Hepatic stellate cell (primary cell): Measurements from ENCODE around the gene LASP1.
A peak's percentile ranks its signal among the peaks of the same experiment; 100 is the strongest.

Source experiments
- DNase-seq: peaks from one replicate; pipeline ENCODE4 v3.0.0; 2011; ENCODE audit warnings: low spot score

LASP1 gene

GRCh38 chr17:38868817-38869525 is 887 bp upstream of the LASP1 start:
- peak; percentile 83 for DNase-seq

GRCh38 chr17:38870259-38871165 is 654 bp downstream of the LASP1 start:
- DNase-seq = no peak

DNA sequence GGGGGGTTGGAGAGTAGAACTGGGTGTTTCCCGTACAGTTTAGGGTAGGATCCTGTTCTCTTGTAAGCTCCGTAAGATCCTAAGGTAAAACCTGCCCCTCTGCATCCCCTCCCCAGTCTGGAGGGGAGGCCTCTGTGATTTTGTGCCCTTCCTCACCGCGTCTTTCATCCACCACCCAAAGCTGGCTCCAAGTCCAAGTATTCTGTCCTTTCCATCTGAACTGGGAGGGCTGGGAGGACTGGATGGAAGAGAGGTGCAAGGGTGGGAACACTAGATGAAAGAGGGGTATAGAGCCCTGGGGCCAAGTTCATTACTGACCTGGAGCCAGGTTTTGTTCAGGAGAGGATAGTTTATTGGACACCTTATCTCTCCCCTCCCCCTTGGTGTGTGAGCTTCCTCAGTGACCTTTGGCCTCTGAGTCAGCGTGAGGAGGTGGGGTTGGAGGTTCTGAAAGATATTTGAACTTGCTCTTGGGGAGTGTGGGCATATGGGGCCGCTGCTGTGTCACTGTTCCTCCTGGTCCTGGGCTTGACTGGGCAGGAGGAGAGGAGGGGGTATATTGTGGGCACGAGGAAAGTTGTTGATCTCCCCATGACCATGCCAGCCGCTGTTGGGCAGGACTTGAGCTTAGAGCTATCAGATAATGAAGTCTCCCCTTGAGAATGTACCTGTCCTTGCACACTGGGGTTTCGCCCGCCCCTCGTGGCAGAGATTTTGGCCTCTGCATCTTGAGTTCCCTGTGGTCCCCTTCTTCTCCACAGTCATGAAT is 1.6 kb downstream of the LASP1 start:
- peak; percentile 75 for DNase-seq

DNA sequence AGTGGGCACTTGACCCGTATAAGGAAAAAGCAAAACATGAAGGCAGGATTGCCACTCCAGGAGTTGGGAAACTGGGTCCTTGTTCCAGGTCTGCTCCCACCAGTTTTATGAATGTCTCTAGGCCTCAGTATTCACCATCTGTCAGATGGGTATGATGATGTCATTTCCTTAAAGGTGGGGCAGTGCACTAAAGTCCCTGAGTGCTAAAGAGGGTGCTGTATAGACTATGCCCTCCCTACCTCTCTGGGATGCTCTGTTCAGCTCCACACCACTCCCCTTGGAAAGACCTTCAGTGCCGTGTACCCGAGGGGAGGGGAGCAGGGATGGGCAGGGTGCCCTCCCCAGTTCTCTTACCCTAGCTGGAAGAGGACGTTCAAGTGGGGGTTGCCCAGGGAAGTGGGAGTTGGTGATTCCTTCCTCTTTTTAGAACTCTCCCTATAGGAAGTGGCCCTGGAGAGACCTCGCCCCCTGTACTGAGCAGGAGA is 2.2 kb downstream of the LASP1 start:
- no peak for DNase-seq

DNA sequence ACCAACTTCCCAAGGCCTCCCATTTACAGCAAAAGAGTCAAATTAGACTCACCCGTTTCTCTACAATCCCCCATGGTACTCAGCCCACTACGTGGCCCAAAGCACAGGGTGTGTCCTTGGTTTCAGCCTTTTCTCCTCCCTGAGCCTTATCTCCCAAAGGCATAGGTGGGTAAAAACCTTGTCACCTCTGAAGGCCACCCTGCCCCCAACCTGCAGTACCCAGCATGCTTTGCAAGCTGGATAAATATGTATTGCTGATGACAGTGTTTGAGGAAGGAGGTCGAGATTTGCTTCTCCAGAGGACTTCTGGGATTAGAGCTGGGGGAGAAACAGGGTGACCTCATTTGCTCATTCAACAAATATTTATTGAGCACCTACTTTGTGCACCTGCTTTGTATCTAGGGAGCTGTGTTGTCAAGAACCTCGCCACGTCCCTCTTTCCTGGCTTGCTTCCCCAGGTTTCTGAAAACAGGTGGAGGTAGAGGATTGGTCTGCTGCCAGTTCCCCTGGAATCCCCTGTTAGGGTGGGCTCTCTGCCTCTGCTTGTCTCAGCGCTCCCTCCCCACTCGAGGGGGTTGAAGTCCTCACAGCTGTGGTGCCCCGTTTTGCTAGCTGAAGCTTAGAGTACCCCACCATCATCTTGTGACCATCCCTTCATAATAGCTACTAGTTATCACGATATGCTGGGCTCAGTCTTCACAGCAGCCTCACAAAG is 3.0 kb downstream of the LASP1 start:
- no peak for DNase-seq

DNA sequence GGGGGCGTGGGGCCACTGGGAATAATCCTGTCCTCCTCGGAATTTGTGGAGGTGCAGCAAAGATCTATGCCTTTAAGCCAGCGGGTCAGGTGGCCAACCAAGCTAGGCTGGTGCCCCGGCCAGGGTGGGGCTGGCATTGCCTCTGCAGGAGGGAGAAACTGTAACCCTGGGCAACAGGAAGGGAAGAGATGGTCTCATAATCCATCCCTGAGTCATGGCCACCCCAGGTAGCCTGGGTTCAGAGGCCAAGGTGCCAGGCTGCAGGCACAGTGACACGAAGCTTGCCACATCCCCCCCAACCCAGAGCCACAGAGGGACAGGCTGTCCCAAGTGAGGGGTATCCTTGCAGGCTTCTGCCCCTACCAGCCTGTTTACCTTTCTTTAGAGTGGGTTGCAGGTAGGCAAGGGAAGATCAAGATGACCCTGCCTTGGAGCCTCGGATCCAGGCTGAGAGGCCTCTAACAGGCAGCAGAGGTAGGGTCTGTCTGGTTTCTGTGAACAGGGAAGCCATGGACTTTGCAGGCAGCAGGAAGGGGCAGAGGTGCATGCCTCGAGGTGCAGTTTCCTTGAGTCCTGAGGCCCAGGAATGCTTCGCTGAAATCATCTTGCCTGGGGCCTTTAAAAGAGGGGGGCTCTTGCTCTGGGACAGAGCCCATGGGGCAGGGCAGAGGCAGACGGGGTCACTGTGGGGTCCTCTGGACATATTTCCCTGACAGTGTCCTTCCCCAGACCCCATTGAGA is 4.0 kb downstream of the LASP1 start:
- no peak for DNase-seq

- no peak for DNase-seq
Observed at GRCh38 chr17:38874505-38875400, 4.9 kb downstream of the LASP1 start.

DNA sequence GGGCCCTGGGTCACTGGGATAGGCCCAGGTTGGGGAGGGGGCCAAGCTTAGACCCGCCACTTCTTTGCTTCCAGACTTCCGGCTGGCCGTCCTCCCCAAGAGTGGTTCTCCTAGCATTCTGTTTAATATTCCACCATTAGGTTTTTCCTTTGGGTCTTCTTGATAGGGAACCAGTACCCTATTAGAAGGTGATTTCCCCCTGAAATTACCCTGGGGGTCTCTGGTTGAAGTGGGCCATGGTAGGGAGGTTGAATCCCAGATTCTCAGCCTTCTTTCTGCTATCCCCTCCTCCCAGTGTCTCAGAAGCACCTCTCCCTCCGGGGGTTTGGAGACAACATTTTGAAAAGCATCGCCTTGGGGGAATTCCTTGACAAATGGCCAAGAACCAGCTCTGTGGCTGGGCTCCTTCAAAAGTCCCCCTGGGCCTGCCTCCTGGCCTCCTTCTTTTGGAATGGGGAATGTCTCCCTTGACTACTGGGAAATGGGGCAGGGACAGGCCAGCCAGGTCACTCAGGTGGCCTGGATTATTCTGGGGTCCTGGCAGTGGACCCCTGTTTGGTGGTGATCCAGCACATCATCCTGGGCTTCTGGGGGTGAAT is 5.7 kb downstream of the LASP1 start:
- no peak for DNase-seq

DNA sequence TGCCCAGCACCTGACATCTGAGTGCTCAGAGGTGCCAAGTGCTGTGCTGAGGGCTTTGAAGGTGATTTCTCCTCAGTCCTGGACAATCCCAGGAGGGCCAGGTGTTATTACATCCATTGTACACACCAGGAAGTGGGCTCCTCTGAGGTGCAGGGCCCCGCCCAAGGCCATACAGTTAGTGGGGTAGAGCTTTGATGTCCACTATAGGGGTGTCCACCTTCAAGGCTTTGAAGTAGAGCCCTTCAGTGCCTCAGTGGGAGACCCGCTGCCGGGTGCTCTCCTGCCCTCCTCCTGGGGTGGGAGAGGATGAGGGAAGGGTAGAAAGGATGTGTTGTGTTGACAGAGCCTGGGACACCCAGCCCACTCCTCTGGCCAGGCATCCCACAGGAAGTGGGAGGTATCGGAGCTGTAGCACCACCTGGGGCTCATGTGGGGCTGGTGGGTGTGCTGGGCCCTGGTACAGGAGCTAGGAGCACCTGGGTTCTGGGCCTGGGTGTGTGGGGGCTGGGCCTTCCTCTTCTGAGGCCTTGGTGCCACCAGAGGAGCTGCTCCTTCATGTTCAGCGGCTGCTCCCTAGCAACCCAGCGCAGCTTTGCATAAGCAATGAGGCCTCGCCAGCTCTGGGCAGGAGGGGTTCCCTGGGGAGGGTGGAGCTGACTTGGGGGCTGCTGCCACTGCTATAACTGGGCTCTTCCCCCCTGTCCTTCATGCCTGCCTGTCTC is 7.4 kb downstream of the LASP1 start:
- DNase-seq = no peak

GRCh38 chr17:38879878-38880665 is 10.2 kb downstream of the LASP1 start:
- DNase-seq = peak; percentile 93

GRCh38 chr17:38881600-38882191 is 11.8 kb downstream of the LASP1 start:
- no peak for DNase-seq

GRCh38 chr17:38882870-38883269 is 13.0 kb downstream of the LASP1 start:
- DNase-seq = no peak

DNA sequence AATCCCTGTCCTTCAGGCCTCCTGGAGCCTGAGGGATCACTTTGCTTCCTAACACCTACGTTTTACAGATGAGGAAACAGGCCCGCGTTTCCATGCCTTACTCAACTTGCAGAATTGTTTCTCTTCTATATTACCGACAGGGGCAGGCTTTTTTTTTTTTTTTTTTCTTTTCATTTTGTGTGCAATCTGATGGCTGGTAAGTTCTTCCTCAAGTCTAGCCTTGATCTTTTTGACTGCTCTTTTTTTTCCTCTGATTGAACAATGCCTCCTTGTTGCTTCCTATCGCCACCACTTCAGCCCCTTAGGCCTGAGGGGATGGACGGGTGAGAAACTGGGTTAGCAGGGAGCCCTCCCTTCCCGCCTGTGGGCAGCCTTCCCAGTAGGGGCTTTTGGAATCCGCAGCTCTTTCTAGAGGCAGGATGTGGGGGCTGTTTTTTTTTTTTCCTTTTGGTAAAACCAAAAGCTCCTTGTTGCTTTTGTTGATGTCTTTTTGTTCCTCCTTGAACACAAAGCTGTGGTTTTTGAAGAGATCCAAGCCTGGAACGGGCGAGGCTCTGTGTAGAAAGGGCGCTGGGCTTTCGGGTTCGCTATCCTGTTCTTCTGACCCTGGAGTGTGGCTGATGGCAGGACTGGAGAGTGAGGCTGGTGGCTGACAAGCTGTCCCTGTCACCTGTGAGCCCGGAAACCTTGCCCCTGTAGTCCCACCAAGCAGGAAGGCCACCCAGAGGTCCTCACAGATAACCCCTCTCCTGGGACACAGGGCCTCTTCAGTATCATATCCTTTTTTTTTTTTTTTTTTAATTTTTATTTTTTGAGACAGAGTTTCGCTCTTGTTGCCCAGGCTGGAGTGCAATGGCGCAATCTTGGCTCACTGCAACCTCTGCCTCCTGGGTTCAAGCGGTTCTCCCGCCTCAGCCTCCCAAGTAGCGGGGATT is 14.0 kb downstream of the LASP1 start:
- no peak for DNase-seq

- no peak for DNase-seq
Observed at GRCh38 chr17:38885044-38885727, 15.3 kb downstream of the LASP1 start.

DNA sequence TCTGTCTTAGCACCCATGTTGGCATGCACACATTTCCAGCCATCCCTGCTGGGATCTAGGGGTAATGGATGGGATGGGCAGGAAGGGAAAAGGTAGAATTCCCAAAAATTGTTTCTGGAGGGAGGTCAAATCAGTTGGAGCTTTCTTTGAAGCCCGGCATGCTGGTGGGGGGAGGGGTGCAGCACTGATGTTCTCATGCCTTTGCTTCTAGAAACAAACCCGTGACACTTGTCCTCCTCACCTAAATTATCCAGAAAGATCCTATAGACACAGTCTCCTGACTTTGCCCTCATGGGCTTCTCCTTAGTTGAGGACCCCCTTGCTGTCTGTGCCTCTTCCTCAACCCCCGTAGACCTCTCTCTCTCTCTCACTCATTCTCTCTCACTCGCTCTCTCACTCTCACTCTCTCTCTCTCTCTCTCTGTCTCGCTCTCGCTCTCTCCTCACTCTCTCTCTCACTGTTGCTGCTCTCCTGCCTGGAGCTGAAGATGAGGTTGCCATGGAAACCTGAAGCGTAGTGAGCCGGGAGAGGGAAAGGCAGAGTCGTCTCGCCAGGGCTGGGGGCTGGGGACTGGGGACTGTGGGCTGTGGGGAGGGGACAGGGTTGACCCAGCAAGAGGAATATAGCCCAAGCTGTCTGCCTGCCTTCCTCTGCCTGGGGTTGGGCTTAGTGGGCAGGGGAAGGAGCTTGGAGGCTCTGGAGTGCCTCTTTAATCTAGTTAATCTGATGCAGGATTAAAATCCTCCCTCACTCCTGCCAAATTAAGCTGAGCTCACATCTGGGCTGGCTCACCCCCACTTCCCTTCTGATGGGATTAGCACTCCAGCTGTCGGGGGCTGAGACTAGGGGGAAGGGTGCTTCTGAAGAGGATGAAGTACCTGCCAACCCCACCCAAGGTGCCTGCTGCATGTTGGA is 16.1 kb downstream of the LASP1 start:
- DNase-seq = no peak
